Measurements from ENCODE around the gene ACBD3.

- TF ChIP-seq NRF1 (conservative IDR thresholded peaks at IDR 0.05; ENCODE audit: low read depth, low read length) (no peak), USF1 (IDR thresholded peaks at IDR 0.05; ENCODE audit: borderline replicate concordance, extremely low read length, insufficient read depth, low read depth, low read length) (no peak), SP1 (IDR thresholded peaks at IDR 0.05; ENCODE audit: low read depth, low read length) (no peak), JUNB (IDR thresholded peaks at IDR 0.05) (no peak), ZSCAN29 (IDR thresholded peaks at IDR 0.05) (no peak), NFYA (IDR thresholded peaks at IDR 0.05; ENCODE audit: borderline replicate concordance, low read depth, low read length) (no peak), CTCF (IDR thresholded peaks at IDR 0.05 in 2 of 3, conservative IDR thresholded peaks at IDR 0.05 in 1 of 3; ENCODE audit: control insufficient read depth in 2 of 3, extremely low read depth in 1 of 3, insufficient read depth in 1 of 3, low read depth in 3 of 3, low read length in 3 of 3) (no peak), ZBTB11 (CRISPR knock-in tag; IDR thresholded peaks at IDR 0.05) (no peak), CREM (IDR thresholded peaks at IDR 0.05; ENCODE audit: low read depth) (no peak), STAT1 (conservative IDR thresholded peaks at IDR 0.05) (no peak), GABPA (IDR thresholded peaks at IDR 0.05; ENCODE audit: low read depth) (no peak), TAF1 (IDR thresholded peaks at IDR 0.05; ENCODE audit: borderline replicate concordance, low read depth, low read length) (no peak), EZH2 (IDR thresholded peaks at IDR 0.05; ENCODE audit: borderline replicate concordance, control insufficient read depth, low read depth, low read length) (no peak)
These were observed 16.7 kb upstream of the ACBD3 start for GRCh38 chr1:226203240-226203639.

All from GM12878 (cell line).